ENCODE results near the gene CCT6A. TPM values are rescaled to one million over a fixed set of nuclear protein-coding genes. Genes with fewer than 3 reads are reported as not detected.
"Not testable (repeated sequence)": the region's sequence is repeated elsewhere in the genome, so short reads cannot be mapped to it uniquely, and the experiment has no call there.

CCT6A gene
- total RNA-seq, 2 donors from 2014 or later = 74.5 to 75.8 TPM

DNA sequence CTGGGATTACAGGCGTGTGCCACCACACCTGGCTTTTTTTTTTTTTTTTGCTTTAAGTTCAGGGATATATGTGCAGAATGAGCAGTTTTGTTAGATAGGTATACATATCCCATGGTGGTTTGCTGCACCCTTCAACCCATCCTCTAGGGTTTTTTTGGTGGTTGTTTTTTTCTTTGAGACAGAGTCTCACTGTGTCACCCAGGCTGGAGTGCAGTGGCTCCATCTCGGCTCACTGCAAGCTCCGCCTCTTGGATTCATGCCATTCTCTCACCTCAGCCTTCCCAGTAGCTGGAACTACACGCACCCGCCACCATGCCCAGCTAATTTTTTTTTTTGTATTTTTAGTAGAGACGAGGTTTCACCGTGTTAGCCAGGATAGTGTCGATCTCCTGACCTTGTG, 2.8 kb upstream of the CCT6A start:
- intact Hi-C loops (cut with DNase I); H3K9me3 ChIP-seq; H3K27me3 ChIP-seq; H3K4me3 ChIP-seq; ATAC-seq; H3K36me3 ChIP-seq (replicated peaks in 1 of 2; ENCODE audit: insufficient read depth in 1 of 2, low read depth in 2 of 2): not testable (repeated sequence)
- 37 to 38% methylated on average over 8 of the region's 8 CpGs for WGBS, 2 donors
- H3K27ac ChIP-seq = peak overlapping the region in 3 of 4 donors; percentile 74 to 88 (median 84)
- TF ChIP-seq, protein P1, sequence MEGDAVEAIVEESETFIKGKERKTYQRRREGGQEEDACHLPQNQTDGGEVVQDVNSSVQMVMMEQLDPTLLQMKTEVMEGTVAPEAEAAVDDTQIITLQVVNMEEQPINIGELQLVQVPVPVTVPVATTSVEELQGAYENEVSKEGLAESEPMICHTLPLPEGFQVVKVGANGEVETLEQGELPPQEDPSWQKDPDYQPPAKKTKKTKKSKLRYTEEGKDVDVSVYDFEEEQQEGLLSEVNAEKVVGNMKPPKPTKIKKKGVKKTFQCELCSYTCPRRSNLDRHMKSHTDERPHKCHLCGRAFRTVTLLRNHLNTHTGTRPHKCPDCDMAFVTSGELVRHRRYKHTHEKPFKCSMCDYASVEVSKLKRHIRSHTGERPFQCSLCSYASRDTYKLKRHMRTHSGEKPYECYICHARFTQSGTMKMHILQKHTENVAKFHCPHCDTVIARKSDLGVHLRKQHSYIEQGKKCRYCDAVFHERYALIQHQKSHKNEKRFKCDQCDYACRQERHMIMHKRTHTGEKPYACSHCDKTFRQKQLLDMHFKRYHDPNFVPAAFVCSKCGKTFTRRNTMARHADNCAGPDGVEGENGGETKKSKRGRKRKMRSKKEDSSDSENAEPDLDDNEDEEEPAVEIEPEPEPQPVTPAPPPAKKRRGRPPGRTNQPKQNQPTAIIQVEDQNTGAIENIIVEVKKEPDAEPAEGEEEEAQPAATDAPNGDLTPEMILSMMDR (IDR thresholded peaks at IDR 0.05) = peak in 1 of 7 experiments; percentile 15
- peaks cover 68% of the 10 kb centered on the region for H3K4me1 ChIP-seq
- DNase-seq = peak; percentile 67 to 82 (median 70)

DNA sequence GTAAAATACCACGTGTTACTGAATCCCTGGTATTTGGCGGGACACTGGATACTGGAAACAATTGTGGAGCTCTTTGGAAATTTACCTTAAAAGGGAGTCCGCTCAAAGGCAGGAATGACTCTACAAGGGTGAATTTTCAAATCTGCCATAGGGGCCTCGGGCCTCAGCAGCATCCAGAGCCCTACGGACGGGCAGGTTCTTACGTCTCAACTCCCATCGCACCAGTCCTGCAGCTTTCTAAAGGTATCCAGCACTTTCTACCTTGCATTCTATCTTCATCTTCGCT, 569 bp upstream of the CCT6A start:
- TF ChIP-seq, protein P1 (IDR thresholded peaks at IDR 0.05) = no peak
- no peak for TF ChIP-seq POLR2A (IDR thresholded peaks at IDR 0.05)
- peak overlapping the region; percentile 91 to 94 (median 94) for H3K27ac ChIP-seq
- peaks cover 75% of the 10 kb centered on the region for H3K4me1 ChIP-seq
- H3K9me3 ChIP-seq = no peaks in the 10 kb centered on the region
- DNase-seq (no peak), ATAC-seq (no peak)
- no peaks in the 10 kb centered on the region for H3K27me3 ChIP-seq
- peak overlapping the region; percentile 62 to 77 for H3K4me3 ChIP-seq
- peaks cover 0 to 8% of the 10 kb centered on the region in 2 donors for H3K36me3 ChIP-seq (replicated peaks in 1 of 2; ENCODE audit: insufficient read depth in 1 of 2, low read depth in 2 of 2)
- WGBS, 2 donors = 0 to 3% methylated on average over 9 of the region's 9 CpGs
- intact Hi-C loops (cut with DNase I) = no loop called here

- intact Hi-C loops (cut with DNase I) = no loop called here
- DNase-seq = no peak
- ATAC-seq = no peak
- peaks cover 51% of the 10 kb centered on the region for H3K4me1 ChIP-seq
- no peak for TF ChIP-seq POLR2A (IDR thresholded peaks at IDR 0.05)
- TF ChIP-seq, protein P1 (IDR thresholded peaks at IDR 0.05) = no peak
- no peaks in the 10 kb centered on the region for H3K27me3 ChIP-seq
- peaks cover 0 to 25% of the 10 kb centered on the region in 2 donors for H3K36me3 ChIP-seq (replicated peaks in 1 of 2; ENCODE audit: insufficient read depth in 1 of 2, low read depth in 2 of 2)
- no peak overlapping the region for H3K27ac ChIP-seq
- WGBS, 2 donors = 73 to 75% methylated on average over 9 of the region's 9 CpGs
- H3K9me3 ChIP-seq = no peaks in the 10 kb centered on the region
- no peak overlapping the region for H3K4me3 ChIP-seq
Observed at GRCh38 chr7:56053379-56053778, 1.8 kb downstream of the CCT6A start.

DNA sequence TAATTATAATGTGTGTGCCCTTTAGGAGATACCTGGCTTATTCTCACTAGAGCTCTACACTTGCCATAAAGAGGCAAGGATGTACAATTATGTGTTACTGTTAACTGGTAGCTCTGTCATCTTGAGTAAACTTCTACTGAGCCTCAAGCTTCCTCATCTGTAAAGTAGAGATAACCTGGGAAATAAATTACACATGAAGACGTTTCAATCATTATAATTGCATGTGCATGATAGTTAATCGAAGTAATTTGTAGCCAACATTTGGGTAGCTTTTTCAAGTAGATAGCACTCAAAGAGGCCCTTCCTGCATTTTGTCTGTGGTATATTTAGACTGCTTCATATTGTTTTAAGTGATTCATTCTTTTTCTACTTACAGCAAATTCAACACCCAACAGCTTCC, 2.4 kb downstream of the CCT6A start:
- WGBS, 2 donors = 53 to 65% methylated on average over 2 of the region's 2 CpGs

GRCh38 chr7:56062382-56062781, 10.8 kb downstream of the CCT6A start:
- intact Hi-C loops (cut with DNase I) = no loop called here
- DNase-seq (no peak), ATAC-seq (no peak)
- H3K27ac ChIP-seq = peak overlapping the region in 3 of 4 donors; percentile 38 to 92 (median 76)
- H3K4me1 ChIP-seq = peaks cover 42% of the 10 kb centered on the region
- no peaks in the 10 kb centered on the region for H3K27me3 ChIP-seq
- H3K4me3 ChIP-seq = no peak overlapping the region
- TF ChIP-seq, protein P1 (IDR thresholded peaks at IDR 0.05) = no peak
- TF ChIP-seq POLR2A (IDR thresholded peaks at IDR 0.05) = no peak
- H3K36me3 ChIP-seq (replicated peaks in 1 of 2; ENCODE audit: insufficient read depth in 1 of 2, low read depth in 2 of 2) = peaks cover 0 to 29% of the 10 kb centered on the region in 2 donors
- 45 to 66% methylated on average over 2 of the region's 2 CpGs for WGBS, 2 donors
- no peaks in the 10 kb centered on the region for H3K9me3 ChIP-seq

More for the DNA sequence above, 2.4 kb downstream of the CCT6A start:
- peaks cover 45% of the 10 kb centered on the region for H3K4me1 ChIP-seq
- H3K4me3 ChIP-seq = no peak overlapping the region
- no peaks in the 10 kb centered on the region for H3K27me3 ChIP-seq
- TF ChIP-seq, protein P1 (IDR thresholded peaks at IDR 0.05) = no peak
- no peak for TF ChIP-seq POLR2A (IDR thresholded peaks at IDR 0.05)
- H3K9me3 ChIP-seq = no peaks in the 10 kb centered on the region
- ATAC-seq = no peak
- DNase-seq = no peak
- no peak overlapping the region for H3K27ac ChIP-seq
- H3K36me3 ChIP-seq (replicated peaks in 1 of 2; ENCODE audit: insufficient read depth in 1 of 2, low read depth in 2 of 2) = peaks cover 0 to 30% of the 10 kb centered on the region in 2 donors
- intact Hi-C loops (cut with DNase I) = no loop called here

Data from body of pancreas (tissue), 4 donors.